ENCODE results near the gene ZCCHC7.
"Not testable (repeated sequence)": the region's sequence is repeated elsewhere in the genome, so short reads cannot be mapped to it uniquely, and the experiment has no call there.

The ZCCHC7 gene

DNA sequence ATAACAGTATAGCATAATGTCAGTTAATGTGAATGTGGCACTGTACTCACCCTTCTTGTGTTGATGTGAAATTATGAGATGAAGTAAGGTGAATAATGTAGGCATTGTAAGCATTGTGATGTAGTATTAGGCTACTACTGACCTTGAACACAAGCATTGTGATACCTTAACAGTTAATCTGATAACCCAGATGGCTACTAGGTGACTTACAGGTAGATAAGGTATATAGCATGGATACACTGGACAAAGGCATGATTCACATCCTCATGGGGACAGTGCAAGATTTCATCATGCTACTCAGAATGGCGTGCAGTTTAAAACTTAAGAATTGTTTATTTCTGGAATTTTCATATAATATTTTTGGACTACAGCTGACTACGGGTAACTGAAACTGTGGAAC, 134.8 kb downstream of the ZCCHC7 start:
- DNase-seq (ENCODE audit: low spot score) = no peak

DNA sequence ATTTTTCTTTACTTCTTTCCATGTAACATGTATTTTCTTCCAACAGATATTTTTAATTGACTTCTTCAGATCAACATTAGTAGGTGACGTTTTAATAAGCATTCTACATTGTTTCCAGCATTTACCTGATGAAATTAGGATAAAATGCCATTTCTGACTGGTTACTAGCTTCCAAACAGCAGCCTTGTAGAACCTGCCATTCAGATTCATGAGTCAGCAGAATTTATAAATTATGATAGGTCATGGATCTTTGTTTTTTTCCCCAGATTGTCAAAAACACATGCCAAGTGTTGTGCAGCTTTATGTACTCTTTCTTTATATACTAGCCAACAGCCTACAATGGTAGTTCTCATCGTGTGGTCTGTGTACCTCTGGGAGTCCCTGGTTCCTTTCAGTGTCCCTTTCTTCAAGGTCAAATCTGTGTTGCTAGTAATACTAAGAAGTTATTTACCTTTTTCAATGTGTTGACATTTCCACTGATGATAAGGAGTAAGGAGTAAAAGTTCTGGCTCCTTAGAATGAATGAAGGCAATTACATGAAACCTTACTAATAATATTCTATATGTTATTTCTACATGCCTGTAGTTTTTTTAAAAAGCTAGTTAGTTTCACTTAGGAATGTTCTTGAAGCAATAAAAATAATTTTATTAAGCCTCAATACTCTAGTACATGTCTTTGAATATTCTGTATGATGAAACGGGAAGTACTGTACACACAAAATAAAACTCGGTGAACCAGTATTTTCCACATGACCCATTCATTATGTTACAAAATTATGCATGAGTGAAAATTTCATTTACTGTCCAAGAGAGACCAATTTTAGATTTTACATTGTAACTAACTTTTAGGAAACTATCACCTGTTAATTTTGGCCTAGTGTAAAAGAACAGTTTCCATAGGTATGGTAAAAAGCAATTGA, 135.8 kb downstream of the ZCCHC7 start:
- DNase-seq (ENCODE audit: low spot score) = no peak

DNA sequence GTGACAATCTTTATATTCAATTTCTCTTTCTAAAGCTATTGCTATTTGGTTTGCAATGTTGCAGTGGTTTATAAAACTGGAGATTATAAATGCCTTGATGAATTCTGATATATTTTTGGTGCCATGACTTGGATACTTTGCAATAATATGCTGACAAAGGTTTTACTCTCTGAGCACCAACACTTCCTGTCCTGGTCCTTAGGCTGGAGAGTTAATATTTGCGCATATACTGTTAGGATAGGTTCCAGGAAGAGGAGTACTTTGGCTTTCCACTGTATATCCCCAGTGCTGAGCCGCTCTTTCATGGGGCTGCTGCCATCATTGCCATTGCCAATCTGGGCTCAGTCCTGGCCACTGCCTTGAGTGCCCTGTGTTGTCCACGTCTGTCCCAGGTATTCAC, 139.6 kb downstream of the ZCCHC7 start:
- DNase-seq (ENCODE audit: low spot score) = no peak

DNA sequence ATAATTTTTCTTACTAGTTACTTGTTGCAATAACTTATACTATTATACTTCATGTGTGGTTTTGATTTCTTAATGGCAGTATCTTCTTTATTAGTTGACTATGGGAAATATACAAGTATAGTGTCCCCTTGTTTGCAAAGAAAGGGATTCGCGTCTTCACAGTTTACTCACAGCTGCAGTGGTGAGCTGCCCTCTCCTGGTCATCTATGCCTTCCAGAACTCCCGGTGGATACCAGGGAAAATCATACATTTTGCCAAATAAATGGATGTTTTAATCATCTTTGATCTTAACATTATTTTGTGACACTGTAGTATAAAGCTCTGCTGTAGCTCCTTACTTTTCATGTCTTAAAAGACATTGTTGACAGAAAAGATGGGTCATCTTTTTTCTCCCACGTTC, 142.0 kb downstream of the ZCCHC7 start:
- DNase-seq (ENCODE audit: low spot score) = no peak

DNA sequence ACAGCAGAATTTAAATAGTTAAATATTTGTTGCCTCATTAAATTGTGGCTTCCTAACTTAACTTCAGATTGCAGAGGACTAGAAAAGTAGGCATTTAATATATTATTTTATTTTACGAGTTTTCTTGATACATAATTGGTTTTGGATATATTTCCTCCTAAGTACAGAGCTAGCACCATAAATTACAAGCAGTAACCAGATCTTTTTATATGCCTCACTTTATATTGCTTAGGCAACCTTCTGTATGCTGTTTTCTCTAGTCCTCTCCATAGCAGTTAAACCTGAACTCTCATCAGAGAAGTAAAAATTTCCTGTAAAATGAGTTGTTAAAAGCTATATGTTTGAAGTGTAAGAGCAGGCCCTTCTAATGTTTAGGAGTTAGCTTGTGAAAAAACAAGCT, 144.2 kb downstream of the ZCCHC7 start:
- DNase-seq (ENCODE audit: low spot score) = no peak

DNA sequence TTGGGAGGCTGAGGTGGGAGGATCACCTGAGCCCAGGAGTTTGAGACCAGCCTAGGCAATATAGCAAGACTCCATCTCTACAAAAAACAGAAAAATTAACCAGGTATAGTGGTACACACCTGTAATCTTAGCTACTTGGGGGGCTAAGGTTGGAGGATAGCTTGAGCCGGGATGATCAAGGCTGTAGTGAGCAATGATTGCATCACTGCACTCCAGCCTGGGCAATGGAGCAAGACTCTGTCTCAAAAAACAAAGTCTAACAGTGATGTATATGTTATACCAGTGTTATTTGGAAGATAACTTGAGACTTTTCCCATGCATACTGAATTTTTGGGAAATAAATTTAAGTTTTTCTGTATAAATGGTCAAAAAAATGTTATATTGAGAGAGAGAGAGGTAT, 146.3 kb downstream of the ZCCHC7 start:
- no peak for DNase-seq (ENCODE audit: low spot score)

DNA sequence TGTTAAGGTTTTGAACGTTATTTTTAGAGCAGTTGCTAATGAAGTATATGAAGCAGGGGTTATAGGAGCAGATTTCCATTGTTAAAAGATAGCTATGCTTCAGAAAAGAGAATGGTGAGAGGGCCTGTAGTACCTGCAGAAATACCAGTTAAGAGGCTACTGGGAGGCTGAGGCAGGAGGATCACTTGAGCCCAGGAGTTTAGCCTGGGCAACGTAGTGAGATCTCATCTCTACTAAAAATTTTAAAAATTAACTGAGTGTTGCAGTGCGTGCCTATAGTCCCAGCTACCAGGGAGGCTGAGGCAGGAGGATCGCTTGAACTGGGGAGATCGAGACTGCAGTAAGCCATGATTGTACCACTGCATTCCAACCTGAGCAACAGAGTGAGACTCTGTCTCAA, 148.8 kb downstream of the ZCCHC7 start:
- DNase-seq (ENCODE audit: low spot score) = no peak

DNA sequence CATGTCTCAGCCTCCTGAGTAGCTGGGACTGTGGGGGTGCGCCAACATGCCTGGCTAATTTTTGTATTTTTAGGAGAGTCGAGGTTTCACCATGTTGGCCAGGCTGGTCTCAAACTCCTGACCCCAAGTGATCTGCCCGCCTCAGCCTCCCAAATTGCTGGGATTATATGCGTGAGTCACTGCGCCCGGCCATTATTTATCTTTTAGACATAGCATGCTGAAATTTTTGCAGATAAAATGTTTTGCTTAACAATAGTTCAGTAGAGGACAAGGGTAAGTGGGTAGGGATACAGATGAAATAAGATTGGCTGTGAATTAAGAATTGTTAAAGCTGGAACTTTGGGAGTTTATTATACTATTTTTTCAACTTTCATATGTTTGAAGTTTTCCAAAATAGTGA, 151.3 kb downstream of the ZCCHC7 start:
- DNase-seq (ENCODE audit: low spot score) = no peak

DNA sequence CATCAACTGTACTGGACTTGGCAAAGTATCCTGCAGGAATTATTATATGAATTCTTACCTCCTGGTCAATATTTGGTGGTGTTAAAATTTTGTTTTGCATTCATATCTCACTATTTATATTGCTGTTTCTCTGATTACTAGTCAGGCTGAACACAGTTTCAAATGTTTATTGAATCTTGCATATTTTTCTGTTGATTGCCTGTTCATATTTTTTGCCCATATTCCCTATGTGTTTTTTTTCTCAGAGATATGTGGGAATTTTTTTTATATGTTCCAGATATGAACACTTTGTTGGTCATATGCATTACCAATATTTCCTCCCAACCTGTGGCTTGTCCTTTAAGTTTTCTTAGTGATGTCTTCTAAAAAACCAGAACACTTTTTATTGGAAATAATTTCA, 153.2 kb downstream of the ZCCHC7 start:
- DNase-seq (ENCODE audit: low spot score) = no peak

DNA sequence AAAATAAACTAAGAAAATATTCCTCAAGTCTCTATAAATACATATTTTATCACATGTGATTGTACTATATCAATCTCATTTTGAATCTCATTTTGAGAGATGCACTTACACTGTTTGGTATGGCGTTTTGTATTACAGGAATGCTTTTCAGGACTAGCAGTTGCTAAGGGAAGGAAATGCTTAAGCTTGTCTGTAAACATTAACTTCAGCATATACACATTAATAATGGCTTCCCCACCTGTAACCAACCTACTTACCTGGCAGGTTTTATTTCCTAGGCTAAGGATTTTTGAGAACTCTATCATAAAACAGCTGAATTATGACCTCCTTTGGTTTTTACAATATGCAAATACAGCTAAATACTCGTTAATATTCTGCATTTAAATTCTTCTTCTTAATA, 161.2 kb downstream of the ZCCHC7 start:
- DNase-seq (ENCODE audit: low spot score) = peak; percentile 17

DNA sequence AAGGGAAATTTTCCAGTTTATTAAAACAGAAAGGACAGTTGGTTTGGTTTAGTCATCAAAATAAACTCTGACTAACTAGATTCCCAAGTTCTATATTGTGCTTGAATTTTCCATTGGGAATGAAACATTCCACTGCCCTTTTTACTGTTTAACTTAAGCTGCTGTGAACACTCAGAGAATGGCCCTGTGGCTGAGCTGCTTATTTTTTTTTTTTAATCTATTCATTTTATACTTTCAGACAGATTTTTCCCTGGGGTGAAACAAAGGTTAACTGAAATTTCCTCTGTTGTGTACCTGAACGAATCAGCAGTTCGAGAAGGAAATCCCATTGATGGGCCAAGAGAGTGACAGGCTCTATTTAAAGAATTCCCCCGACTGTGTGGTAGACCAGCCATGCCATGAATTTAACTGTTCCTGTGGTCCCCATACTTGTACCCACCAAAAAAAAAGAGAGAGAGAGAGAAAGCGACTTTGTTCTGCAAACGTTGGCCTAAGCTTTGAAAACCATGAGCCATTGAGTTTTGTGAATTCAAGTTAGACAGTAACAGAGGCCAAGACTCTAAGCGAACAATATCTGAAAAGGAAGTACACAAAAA, 163.5 kb downstream of the ZCCHC7 start:
- peak; percentile 73 for DNase-seq (ENCODE audit: low spot score)

DNA sequence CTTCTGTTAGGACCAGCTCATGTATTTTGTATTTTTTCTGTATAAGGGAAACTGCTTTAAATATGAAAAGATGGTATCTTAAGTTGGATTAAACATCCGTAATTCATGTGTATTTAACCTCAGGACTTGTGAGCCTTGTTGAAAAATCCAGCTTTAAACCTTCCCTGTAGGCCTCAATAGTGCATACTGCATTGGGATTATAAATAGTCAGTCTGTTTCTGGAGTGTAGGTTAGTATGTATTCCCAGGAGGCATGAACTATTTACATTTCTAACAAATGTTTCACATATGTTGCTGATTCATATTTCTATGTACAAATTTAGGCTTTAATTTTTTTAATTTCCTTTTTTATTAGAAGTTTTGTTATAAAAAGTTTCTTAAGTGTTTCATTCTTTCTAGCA, 164.3 kb downstream of the ZCCHC7 start:
- peak; percentile 49 for DNase-seq (ENCODE audit: low spot score)

DNA sequence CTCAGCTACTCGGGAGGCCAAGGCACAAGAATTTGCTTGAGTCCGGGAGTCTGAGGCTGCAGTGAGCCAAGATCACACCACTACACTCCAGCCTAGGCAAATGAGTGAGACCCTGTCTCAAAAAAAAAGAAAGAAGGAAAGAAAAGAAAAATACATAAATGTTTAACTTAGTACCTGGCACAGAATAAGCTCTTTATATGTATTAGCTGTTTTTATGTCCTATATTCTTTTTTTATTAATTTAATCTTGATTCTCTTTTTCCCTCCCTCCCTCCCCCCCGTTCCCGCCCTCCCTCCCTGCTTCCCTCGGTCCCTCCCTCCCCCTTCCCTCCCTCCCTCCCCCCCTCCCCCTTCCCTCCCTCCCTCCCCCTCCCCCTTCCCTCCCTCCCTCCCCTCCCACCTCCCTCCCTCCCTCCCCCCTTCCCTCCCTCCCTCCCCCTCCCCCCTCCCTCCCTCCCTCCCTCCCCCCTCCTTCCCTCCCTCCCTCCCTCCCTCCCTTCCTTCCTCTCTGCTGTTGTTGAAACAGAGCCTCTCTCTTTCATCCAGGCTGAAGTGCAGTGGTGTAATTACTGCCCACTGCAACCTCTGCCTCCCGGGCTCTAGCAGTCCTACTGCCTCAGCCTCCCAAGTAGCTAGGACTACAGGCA, 166.3 kb downstream of the ZCCHC7 start:
- peak; percentile 23 for DNase-seq (ENCODE audit: low spot score)

DNA sequence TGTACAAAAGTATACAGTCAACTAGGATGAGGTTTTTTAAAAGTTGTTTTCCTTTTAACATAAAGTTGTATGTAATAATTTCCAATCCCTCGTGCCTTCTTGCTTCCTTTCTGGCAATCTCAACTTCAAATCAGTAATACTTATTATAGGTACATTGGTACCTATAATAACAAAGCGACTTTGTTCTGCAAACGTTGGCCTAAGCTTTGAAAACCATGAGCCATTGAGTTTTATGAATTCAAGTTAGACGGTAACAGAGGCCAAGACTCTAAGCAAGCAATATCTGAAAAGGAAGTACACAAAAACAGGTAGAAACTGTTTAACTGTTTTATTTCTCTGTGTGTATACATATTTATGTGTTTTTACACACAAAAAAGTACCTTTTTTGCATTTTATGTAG, 166.9 kb downstream of the ZCCHC7 start:
- DNase-seq (ENCODE audit: low spot score) = no peak

DNA sequence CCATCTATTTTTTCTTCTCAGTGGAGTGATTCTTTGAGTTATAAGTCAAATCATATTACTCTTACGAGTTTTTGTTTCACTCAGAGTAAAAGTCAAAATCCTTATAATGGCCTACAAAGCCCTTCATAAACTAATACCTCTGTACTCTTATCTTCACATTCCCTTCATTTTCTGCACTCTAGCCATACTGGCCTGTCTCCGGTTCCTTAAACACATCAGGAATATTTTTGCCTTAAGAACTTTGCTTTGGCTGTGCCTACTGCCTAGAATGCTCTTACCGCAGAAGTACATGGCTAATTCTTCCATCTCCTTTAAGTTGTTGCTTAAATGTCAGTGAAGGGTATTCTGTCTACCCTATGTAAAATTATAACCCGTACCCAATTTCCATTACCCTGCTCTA, 169.3 kb downstream of the ZCCHC7 start:
- peak; percentile 54 for DNase-seq (ENCODE audit: low spot score)

DNA sequence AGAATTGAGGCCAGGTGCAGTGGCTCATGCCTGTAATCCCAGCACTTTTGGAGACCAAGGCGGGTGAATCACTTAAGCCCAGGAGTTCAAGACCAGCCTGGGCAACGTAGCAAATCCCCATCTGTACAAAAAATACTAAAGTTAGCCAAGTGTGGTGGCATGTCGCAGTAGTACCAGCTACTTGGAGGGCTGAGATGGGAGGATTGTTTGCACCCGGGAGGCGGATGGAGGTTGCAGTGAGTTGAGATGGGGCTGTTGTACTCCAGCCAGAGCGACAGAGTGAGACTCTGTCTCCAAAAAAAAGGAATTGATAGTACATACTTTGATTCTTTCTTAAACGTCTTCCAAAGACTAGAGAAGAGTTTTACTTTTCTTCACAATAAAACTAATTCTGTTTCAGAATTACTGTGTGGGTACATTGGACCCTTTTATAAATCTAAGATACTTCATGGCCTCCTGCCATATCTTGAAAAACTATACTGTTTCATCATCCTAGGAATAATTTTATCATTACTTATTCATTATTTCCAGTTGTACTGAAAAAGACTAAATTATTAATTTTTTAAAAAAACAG, 170.1 kb downstream of the ZCCHC7 start:
- DNase-seq (ENCODE audit: low spot score) = peak; percentile 50

DNA sequence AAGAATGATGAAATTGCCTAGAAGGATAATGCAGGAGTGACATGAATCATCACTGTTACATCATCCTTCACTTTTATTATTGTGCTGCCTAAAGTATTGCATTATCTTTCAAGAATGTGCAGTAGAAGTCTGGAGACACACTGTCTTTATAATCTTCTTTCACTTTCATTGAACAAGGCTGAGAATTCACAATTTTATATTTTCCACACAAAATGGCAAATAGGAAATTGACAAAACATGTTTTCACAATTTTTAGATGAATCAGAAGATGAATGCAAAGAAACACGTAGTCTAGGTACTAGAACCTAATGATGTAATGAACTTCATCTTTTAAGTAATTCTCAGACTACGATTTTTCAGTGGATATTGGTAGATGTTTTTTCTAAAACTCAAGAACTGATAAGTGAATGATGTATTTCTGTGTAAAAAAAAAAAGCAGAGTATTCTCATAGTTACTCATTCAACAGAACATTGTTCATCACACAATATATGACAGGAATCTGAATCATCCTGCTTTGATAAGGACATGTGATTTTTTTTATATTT, 170.6 kb downstream of the ZCCHC7 start:
- DNase-seq (ENCODE audit: low spot score) = peak; percentile 65

DNA sequence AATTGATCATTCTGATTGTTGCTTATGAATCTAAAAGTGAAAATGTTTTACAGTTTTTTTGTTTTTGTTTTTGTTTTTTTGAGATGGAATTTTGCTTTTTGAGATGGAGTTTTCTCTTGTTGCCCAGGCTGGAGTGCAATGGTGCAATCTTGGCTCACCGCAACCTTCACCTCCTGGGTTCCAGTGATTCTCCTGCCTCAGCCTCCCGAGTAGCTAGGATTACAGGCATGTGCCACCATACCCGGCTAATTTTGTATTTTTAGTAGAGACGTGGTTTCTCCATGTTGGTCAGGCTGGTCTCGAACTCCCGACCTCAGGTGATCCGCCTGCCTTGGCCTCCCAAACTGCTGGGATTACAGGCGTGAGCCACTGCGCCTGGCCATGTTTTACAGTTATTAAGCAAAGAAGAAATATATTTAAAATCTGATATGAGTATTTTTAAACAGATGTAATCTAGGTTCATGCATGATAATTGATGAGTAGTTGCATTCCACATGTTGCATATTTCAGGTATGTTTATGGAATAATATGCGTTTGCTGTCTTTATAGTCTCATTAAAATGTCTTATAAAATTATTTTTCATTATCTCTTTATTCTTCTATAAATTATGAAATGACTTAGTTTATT, 171.4 kb downstream of the ZCCHC7 start:
- not testable (repeated sequence) for DNase-seq (ENCODE audit: low spot score)

DNA sequence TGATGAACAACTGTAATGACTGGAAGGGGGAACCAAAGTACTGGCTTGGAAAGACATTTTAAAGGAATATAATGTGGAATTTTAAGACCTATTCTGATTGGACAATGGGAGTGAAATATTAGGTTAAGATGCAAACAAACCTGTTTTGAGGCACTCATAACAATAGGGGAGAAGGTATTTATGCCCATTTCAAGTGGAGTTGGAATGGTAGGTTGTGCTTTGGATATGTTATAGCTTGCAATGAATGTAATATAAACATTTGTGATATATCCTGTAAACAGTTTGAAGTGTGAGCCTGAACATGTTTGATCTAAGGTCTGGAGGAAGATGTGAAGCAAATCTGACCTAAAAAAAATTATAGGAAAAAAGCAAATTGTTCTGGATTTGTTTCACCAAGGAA, 172.5 kb downstream of the ZCCHC7 start:
- peak; percentile 38 for DNase-seq (ENCODE audit: low spot score)

DNA sequence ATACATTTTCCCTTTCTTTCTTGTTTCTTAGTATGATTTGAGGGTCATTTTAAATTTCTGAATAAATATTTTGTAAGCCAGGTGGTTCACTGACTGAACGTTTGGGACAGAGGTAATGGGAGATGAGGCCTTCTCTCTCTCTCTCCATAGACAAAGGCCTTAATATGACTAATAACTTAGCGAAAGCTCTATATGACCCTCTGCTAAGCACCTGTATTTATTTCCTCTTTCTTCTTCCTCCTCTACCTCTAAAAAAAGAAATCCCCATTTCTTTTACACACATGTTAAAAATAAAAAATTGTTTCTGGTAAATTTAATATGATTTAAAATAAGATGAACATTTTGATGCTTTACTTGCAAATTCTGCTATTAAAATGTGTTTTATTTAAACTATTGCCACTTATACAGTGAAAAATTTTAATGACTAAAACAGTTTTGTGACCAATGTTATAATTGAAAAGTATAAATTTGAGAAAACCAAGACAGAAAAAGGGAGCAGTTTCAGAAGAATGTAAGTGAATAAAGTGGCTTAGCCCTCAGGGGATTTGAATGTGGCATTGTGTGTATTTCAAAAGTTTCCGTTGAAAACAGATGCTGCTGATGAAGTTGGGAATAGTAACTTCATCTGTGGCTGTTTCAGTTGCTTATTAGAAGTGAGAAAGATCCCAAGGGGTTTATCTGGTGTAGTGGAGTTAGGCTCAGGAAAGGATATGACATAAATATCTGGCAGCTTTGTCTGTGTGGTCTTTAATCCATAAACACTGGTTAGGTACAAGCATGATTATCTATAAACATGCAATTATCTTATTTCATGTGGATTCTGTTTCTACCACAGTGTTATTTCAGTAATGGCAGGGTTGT, 173.5 kb downstream of the ZCCHC7 start:
- peak; percentile 94 for DNase-seq (ENCODE audit: low spot score)

DNA sequence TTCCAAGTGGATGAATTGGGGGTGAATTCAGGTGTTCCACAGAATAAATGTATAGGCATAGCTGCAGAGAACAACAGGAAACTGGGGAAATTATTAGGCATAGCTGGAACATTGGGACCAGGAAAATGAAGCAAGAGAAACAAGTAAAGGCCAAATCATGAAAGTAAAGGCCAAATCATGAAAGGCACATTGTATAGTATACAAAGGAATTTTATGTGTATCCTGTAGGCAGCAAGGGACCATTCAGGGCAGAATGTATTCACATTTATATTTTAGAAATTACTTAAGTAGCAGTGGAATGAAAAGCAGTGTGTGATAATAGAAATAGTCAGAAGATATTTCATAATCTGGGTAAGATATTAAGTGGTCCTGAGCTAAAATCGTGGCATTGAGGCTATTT, 174.8 kb downstream of the ZCCHC7 start:
- DNase-seq (ENCODE audit: low spot score) = peak; percentile 31
